H1 (cell line): Measurements from ENCODE around the gene SNTG2. TPM values are rescaled to one million over a fixed set of nuclear protein-coding genes. Genes with fewer than 3 reads are reported as not detected.

Source experiments
- CBX8 ChIP-seq: fragments of 300-800, 300-1000 bp; sonication (generic); IDR thresholded peaks from 2 replicates; pipeline ENCODE4 v1.7.1; 2016; ENCODE audit warnings: low read depth, low read length, borderline replicate concordance
- GTF2F1 ChIP-seq: IDR thresholded peaks from 2 replicates; pipeline ENCODE4 v1.6.1; 2012; ENCODE audit warnings: low read depth, low read length, improper control_type of control experiment, borderline replicate concordance
- polyA plus RNA-seq, 7 experiments: library from polyadenylated mRNA; depleted of rRNA in 3 of 7; stranded (reverse) in 5 of 7; unstranded in 2 of 7; fragments of >200 nt in 5 of 7; fragments of 200-250 nt in 2 of 7; gene quantifications; 1 replicate in 5 of 7; 2 replicates in 1 of 7; 4 replicates in 1 of 7; pipeline versions ENCODE4 v1.2.1 to v1.2.3, GENCODE V29; 2011 to 2013; ENCODE audit warnings: missing spikeins in 2 of 7, mixed read lengths in 2 of 7
- total RNA-seq: library from RNA; stranded (reverse); fragmentation: NEBNext Ultra II Directional; extraction: Animal tissue kit (Norgen Biotek cat#: 25700); gene quantifications from 2 replicates; pipeline ENCODE4 v1.2.1, GENCODE V29; 2021

Gene SNTG2
- total and polyA plus RNA-seq, 2 of the 8 experiments (the other 6 are each of a cell fraction or from before 2014, with no cell fraction given): 6.6 to 18.1 TPM

DNA sequence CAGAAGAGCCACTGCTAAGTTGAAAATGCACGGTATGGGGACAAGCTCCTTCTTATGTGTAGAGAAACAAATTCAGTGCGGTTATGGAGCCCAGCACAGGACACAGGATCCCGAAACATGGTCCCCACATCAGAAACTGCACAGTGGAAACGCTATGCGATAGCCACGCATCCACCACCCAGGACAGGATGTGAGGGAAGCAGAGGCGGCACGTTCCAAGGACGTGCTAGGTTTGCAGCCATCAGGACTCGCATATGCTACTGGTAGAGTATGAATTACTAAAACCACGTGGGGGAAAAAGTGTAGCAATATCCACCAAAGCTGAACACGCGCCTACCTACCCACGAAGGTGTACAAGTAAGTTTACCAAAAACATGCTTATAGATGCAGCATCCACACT, 34.7 kb upstream of the SNTG2 start (continued):
- TF ChIP-seq GTF2F1 (no peak), CBX8 (no peak)
